Erythroblast (primary cell): ENCODE results near the gene TMEM33.
A peak's percentile ranks its signal among the peaks of the same experiment; 100 is the strongest.

Experiments used
- DNase-seq, 2 experiments: peaks; one replicate each; lab custom pipeline; 2025; lab: John Stamatoyannopoulos, UW
- GATA1 ChIP-seq: IDR thresholded peaks from 2 replicates; pipeline ENCODE4 v1.6.1; 2011; ENCODE audit warnings: low read depth, mild to moderate bottlenecking, control low read depth, low read length, moderate library complexity
- POLR2A ChIP-seq: IDR thresholded peaks from 2 replicates; pipeline ENCODE4 v1.6.1; 2011; ENCODE audit warnings: mild to moderate bottlenecking, low read length

The TMEM33 gene

DNA sequence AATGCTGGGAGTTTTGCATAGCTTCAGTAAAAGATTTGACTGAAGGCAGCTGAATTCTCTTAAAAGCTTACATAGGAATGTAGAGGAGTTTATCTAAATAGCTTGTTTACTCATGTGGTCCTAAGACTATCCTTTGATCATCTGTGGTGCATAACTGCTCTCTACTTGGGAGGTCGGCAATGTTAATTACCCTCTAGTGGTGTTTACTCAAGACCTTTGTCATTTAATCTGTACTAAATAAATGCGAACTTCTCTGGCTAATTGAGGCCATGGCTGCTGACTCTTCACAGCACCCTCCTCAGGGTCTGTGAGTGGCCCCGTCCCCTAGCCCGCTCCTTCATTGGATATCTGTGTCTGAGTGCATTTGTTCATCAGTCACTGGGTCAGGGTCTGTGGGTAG lies 13.8 kb upstream of the TMEM33 start:
- no peak for TF ChIP-seq POLR2A
- TF ChIP-seq GATA1, result no peak
- DNase-seq, result no peak

DNA sequence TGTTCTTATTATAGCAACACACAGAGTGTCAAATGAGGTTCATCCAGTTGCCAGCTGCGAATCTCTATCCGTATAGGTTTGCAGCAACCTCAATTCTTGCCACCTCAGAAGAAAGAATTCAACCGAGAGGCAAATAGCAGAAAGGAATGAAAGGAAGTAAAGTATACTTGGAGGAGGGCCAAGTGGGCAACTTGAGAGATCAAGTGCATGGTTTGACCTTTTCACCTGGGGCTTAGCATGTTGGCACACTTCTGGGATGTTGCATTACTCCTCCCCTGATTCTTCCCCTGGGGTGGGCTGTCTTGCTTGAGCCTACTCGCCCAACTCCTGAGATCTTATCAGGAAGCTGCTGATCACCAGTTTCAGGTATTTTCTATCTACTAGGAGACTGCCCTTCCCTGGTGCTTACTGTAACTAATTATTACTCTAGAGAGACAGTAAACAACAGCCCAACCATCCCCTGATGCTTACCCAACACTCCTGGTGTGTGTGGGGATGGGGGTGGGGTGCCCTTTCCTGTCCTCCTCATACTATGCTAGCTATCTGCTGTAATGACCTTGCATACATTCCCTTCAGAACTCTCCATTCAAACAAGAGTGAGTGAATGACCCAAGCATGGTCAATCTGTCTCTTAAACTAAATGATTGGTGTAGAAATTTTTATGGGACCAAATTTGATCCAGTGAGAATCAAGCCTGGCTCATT lies 7.3 kb upstream of the TMEM33 start:
- TF ChIP-seq POLR2A (no peak), GATA1 (no peak)
- no peak for DNase-seq

DNA sequence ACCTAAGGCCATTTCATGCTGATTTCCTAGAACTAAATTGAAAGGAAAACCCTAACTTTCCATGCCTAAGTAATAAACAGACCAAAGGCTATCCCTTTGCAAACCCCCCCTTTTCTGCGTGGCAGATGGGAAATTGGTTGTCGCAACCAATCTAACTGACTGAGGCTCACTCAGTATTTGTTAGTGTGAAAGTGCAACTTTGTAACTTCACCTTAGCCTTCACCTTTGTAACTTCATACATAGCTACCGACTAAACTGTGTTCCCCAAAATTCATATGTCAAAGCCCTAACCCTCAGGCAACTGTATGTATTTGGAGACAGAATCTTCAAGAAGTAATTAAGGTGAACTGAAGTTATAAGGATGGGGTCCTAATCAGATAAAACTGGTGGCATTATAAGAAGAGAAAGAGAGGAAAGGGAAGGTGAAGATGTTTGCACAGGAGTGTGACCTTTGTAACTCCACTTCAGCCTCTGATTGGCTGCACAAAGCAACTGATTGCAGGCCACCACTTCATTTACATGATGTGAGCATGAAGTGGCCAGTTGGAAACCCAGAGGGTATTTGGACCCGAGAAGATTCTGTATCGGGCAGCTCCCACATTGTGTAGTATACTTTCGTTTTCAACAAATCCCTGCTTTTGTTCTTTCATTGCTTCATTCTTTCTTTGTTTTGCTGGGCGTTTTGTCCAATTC lies 4.9 kb upstream of the TMEM33 start:
- TF ChIP-seq POLR2A, result no peak

DNA sequence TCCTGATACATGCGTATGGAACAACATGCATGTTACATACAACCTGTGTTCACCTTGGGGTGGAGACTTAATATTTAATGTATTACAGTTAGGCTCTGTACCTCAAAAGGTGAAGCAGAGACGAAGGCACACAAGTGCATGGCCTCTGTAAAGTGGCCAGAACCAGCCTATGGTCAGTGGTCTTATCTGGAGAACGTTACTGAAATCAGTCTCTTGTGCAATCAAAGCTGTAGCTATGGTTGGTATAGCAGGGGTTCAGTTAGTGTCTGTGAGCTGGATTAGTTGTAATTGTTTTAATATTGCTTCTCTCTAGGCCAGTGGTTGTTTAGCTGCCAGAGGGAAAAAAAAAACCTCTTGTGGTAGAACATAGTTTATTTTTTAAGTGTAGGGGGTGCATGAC lies 2.2 kb upstream of the TMEM33 start:
- DNase-seq, result no peak
- TF ChIP-seq GATA1 (no peak), POLR2A (no peak)

More for the DNA sequence above, 4.9 kb upstream of the TMEM33 start:
- no peak for DNase-seq

DNA sequence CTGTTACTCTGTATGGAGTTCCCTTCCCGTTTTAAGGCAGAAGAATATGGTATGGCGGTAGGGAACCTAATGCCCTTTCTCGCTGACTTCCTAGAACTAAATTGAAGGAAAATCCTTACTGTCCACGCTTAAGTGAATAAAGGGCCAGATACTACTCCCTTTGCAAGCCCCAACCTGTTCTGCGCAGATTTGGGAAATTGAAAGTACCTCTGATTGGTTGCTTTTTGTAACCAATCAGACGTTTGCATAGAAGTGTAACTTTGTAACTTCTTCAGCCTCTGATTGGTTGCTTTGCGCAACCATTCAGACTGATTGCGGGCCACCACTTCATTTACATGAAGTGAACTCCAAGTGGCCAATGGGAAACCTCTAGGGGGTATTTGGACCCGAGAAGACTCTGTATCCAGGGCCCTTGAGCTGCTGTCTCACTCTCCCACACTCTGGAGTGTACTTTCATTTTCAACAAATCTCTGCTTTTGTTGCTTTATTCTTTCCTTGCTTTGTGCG lies 1.2 kb upstream of the TMEM33 start:
- DNase-seq, result peak in 1 of 2 experiments; percentile 10
- TF ChIP-seq POLR2A, result no peak
- no peak for TF ChIP-seq GATA1

DNA sequence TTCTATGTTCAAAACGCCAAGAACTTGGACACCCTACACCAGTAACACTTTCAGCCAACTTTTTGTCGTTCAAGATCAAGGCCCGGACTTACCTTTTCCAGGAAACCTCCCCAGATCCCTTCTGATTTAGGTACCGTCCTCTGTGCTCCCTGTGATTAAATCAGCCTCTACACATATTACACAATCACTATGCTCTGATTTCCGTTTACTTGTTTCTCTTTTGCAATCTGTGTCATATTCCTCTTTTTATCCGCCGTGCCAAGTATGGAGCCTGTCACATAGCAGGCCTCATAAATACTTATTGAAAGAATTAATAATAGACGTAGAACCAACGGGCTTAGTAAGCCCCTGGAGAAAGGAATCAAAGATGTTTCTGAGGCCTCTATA lies 722 bp upstream of the TMEM33 start:
- no peak for DNase-seq
- TF ChIP-seq GATA1, result no peak

DNA sequence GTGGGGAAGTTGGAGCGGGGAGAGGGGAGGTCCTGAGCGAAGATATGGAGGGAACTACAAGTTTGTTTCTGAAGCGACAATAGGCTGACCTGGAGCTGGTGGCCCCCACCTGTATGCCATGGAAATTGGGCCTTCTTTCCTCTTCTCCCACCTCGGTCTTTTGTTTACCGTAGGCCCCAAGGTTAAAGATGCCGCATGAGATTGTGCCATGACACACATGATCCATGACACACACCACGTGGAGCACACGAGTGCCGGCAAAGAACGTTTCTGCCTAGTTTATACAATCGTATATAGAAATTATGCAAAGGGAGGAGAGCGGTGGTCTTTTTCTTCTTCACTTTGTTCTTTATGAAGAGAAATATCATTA lies 408 bp downstream of the TMEM33 start:
- DNase-seq, result peak; percentile 68 to 69
- no peak for TF ChIP-seq POLR2A
- no peak for TF ChIP-seq GATA1

DNA sequence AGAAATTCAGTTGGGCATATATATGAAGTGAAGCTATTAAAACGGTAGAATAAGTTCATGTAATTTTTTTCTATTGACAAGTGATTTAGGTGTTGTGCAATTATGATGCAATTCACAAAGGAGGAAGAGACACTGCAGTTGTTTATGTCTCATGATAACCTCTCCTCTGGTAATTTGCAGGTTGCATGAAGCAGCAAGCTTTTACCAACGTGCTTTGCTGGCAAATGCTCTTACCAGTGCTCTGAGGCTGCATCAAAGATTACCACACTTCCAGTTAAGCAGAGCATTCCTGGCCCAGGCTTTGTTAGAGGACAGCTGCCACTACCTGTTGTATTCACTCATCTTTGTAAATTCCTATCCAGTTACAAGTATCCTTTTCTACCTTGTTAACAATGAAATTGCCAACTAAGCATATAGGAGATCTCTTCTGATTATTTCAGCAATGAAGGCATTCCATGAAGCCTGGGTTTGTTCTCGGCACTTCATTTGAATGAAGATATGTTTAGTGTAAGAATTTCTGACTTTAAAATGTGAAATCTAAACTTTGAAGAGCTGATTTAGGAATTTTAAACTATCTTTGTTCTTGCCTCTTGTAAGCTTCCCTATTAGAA lies 3.9 kb downstream of the TMEM33 start:
- TF ChIP-seq GATA1 (no peak), POLR2A (no peak)
- peak; percentile 5 to 29 for DNase-seq

DNA sequence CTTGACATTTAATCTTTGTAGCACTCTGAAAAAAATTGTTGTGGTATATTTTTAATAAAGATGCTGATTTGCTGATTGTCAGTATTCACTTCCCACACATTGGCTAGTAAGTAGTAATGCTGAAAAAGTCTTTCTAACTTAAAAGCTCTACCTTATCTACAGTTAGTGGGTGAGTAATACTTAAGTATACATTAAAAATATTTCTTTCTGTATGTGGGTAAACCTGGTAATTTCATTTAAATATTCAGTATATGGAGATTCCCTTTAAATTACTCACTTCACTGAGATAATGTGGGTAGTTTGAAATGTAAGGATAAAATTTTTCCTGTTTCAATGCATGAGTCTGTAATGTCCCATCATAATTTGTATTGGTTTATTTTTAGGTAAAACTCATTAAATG lies 5.6 kb downstream of the TMEM33 start:
- TF ChIP-seq GATA1 (no peak), POLR2A (no peak)
- no peak for DNase-seq

DNA sequence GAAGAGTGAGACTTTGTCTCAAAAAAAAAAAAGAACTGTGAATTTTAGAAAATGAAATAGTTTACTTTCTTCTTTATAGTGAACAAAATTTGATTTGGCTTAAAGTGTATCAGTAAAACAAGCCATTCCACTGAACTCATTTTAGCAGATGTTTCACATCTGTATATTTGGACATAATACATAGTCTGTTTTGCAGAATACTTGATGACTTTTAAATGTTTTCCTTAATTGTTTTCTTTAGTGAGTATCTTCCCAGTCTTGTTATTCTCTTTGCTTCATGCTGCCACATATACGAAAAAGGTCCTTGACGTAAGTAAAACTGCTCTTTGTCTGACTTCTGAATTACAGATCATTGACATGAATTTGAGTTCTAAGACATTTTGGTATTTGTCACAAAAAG lies 8.3 kb downstream of the TMEM33 start:
- no peak for TF ChIP-seq POLR2A
- DNase-seq, result no peak

DNA sequence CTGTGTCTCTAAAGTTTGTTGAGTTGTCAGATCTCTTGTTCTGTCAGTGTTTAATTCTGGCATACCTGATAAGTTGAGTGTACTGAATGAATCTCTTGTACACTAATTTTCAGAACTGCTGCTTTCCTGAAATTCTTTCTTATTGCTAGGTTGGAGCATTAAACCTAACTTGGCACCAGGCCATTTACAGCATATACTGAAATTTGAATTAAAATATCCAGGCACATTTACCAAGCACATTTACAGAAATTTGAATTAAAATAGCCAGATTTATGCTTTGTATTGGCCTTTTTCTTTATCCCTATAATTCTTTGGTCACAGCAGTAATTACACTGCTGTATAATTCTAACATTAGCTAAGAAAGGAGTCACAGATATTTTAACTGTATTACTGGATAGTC lies 8.9 kb downstream of the TMEM33 start:
- no peak for TF ChIP-seq GATA1
- TF ChIP-seq POLR2A, result no peak
- no peak for DNase-seq

DNA sequence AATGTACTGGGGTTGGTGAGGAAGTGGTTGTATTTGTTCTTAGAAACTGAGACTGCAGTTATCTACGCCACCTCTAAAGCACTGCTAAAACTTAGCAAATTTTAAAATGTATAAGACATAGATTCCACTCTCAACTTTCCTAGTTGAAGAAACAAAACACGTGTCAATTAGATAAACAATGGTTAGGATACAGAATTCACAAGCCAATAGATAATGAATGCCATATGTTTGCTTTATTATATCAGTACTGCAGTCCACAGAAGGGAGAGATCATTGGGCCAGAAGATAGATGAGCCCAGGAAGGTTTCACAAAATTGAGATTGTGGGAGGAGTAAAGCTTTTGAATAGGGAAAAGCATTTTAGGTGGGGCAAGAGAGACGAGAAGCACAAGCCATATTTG lies 14.3 kb downstream of the TMEM33 start:
- DNase-seq, result no peak
- TF ChIP-seq POLR2A, result no peak
- TF ChIP-seq GATA1, result no peak

DNA sequence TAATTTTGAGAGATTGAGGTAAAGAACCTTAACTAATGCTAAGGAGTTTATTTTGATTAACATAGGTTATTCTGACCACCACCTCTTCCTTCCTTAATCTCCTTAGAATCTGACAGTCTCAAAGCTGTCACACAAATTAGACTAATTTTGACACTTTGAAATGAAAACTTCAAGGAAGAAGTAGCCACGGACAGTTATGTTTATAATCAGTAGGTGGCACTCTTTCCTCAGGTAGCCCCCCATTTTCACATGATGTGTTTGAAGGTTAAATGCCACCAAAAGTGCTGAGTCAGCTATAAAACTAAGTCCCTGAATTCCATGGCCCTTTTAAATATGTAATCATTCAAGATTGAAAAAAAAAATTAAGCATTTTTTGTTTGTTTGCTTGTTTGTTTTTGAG lies 22.4 kb downstream of the TMEM33 start:
- DNase-seq, result peak; percentile 72 to 77
- TF ChIP-seq GATA1 (no peak), POLR2A (no peak)

DNA sequence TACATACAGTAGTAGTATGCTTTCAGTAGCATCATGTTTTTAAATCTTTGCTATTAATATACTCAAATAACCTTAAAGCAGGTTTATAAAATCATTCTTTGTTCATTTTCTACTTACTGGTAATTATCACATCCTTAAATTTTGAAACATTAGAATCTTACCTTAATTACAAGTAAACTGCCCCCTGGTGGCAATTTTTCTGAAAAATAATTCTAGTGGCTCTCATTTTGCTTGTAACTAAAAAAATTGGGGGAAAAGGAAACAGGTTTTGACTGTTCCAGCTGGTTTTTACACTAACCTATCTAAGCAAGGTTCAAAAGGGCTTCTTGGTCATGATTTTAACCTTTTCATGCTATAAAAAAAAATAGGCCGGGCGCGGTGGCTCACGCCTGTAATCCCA lies 27.9 kb downstream of the TMEM33 start:
- no peak for TF ChIP-seq POLR2A
- no peak for TF ChIP-seq GATA1
- DNase-seq, result peak; percentile 39 to 46
